Uterus (tissue), 2 donors: ENCODE data around the gene TAMM41.

Source experiments
- POLR2A ChIP-seq, 2 donors: fragments of 450-650 bp; IDR thresholded peaks; one replicate each; pipeline ENCODE4 v1.6.1; 2016; ENCODE audit warnings: antibody characterized with exemption in 2 of 2, mild to moderate bottlenecking in 1 of 2, moderate library complexity in 1 of 2
- TF ChIP-seq, protein P1 (sequence below), 4 experiments: fragments of 200-600 bp in 2 of 4; fragments of 450-650 bp in 2 of 4; sonication (generic) in 2 of 4; IDR thresholded peaks; one replicate each; pipeline ENCODE4 v1.5.1; 2016 to 2019; ENCODE audit warnings: antibody characterized with exemption in 4 of 4, mild to moderate bottlenecking in 2 of 4, moderate library complexity in 1 of 4

- TF ChIP-seq, protein P1, sequence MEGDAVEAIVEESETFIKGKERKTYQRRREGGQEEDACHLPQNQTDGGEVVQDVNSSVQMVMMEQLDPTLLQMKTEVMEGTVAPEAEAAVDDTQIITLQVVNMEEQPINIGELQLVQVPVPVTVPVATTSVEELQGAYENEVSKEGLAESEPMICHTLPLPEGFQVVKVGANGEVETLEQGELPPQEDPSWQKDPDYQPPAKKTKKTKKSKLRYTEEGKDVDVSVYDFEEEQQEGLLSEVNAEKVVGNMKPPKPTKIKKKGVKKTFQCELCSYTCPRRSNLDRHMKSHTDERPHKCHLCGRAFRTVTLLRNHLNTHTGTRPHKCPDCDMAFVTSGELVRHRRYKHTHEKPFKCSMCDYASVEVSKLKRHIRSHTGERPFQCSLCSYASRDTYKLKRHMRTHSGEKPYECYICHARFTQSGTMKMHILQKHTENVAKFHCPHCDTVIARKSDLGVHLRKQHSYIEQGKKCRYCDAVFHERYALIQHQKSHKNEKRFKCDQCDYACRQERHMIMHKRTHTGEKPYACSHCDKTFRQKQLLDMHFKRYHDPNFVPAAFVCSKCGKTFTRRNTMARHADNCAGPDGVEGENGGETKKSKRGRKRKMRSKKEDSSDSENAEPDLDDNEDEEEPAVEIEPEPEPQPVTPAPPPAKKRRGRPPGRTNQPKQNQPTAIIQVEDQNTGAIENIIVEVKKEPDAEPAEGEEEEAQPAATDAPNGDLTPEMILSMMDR (IDR thresholded peaks at IDR 0.05): no peak
- no peak for TF ChIP-seq POLR2A (IDR thresholded peaks at IDR 0.05)
These were observed 3.3 kb upstream of the TAMM41 start for GRCh38 chr3:11850003-11850402.
